Measurements from ENCODE around the gene PLD2. TPM values are rescaled to one million over a fixed set of nuclear protein-coding genes. Genes with fewer than 3 reads are reported as not detected.

The PLD2 gene
- total RNA-seq, 3 donors from 2014 or later, result 17.1 to 40.6 (median 30.3) TPM

DNA sequence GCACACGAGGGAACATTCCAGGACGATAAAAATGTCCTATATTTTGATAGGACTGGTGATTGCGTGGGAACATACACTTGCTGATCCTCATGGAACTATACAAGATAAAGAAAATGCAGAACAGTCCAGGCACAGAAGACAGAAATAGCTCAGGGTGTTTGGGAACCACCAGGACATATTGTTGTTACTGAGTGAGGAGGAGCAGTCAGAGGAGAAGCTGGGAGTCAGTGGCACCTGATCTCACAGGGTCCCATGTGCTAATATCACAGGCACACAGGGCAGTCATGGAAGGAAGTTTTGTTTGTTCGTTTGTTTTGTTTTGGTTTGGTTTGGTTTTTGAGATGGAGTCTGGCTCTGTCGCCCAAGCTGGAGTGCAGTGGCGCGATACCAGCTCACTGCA is 5.7 kb downstream of the PLD2 start:
- DNase-seq (ENCODE audit: low spot score in 2 of 2), result no peak
- Histone ChIP-seq H3K27ac (no peak overlapping the region), H3K9me3 (no peaks in the 10 kb centered on the region), H3K4me1 (peaks cover 4 to 9% of the 10 kb centered on the region in 2 donors), H3K36me3 (no peaks in the 10 kb centered on the region), H3K27me3 (no peaks in the 10 kb centered on the region), H3K4me3 (no peak overlapping the region)
- intact Hi-C loops (cut with DNase I; ENCODE audit: low total_unique reads), result no loop called here
- TF ChIP-seq, protein P1, sequence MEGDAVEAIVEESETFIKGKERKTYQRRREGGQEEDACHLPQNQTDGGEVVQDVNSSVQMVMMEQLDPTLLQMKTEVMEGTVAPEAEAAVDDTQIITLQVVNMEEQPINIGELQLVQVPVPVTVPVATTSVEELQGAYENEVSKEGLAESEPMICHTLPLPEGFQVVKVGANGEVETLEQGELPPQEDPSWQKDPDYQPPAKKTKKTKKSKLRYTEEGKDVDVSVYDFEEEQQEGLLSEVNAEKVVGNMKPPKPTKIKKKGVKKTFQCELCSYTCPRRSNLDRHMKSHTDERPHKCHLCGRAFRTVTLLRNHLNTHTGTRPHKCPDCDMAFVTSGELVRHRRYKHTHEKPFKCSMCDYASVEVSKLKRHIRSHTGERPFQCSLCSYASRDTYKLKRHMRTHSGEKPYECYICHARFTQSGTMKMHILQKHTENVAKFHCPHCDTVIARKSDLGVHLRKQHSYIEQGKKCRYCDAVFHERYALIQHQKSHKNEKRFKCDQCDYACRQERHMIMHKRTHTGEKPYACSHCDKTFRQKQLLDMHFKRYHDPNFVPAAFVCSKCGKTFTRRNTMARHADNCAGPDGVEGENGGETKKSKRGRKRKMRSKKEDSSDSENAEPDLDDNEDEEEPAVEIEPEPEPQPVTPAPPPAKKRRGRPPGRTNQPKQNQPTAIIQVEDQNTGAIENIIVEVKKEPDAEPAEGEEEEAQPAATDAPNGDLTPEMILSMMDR (IDR thresholded peaks at IDR 0.05), result no peak
- TF ChIP-seq POLR2AphosphoS5 (IDR thresholded peaks at IDR 0.05), result no peak
- no peak for TF ChIP-seq POLR2A (IDR thresholded peaks at IDR 0.05)

- peaks cover 4% of the 10 kb centered on the region for H3K36me3 ChIP-seq
- no peaks in the 10 kb centered on the region for H3K27me3 ChIP-seq
- no peak overlapping the region for H3K4me3 ChIP-seq
- DNase-seq (ENCODE audit: low spot score in 2 of 2), result no peak
- no peak overlapping the region for H3K27ac ChIP-seq
- TF ChIP-seq POLR2A (IDR thresholded peaks at IDR 0.05), result no peak
- TF ChIP-seq, protein P1 (IDR thresholded peaks at IDR 0.05), result no peak
- TF ChIP-seq POLR2AphosphoS5 (IDR thresholded peaks at IDR 0.05), result no peak
- H3K4me1 ChIP-seq, result no peaks in the 10 kb centered on the region
- intact Hi-C loops (cut with DNase I; ENCODE audit: low total_unique reads), result no loop called here
- H3K9me3 ChIP-seq, result no peaks in the 10 kb centered on the region
Measured at GRCh38 chr17:4815043-4815675, 8.2 kb downstream of the PLD2 start.

GRCh38 chr17:4816826-4817225 is 9.9 kb downstream of the PLD2 start:
- Histone ChIP-seq H3K36me3 (peaks cover 4% of the 10 kb centered on the region), H3K27me3 (no peaks in the 10 kb centered on the region), H3K27ac (no peak overlapping the region), H3K9me3 (no peaks in the 10 kb centered on the region), H3K4me3 (no peak overlapping the region), H3K4me1 (no peaks in the 10 kb centered on the region)
- intact Hi-C loops (cut with DNase I; ENCODE audit: low total_unique reads), result no loop called here
- no peak for DNase-seq (ENCODE audit: low spot score in 2 of 2)
- TF ChIP-seq POLR2A (IDR thresholded peaks at IDR 0.05) (no peak), POLR2AphosphoS5 (IDR thresholded peaks at IDR 0.05) (no peak)
- TF ChIP-seq, protein P1 (IDR thresholded peaks at IDR 0.05), result no peak

- TF ChIP-seq POLR2AphosphoS5 (IDR thresholded peaks at IDR 0.05), result no peak
- TF ChIP-seq, protein P1 (IDR thresholded peaks at IDR 0.05), result no peak
- no peak for TF ChIP-seq POLR2A (IDR thresholded peaks at IDR 0.05)
- H3K27ac ChIP-seq, result no peak overlapping the region
- no peak for DNase-seq (ENCODE audit: low spot score in 2 of 2)
- no peaks in the 10 kb centered on the region for H3K27me3 ChIP-seq
- H3K4me1 ChIP-seq, result no peaks in the 10 kb centered on the region
- no peaks in the 10 kb centered on the region for H3K9me3 ChIP-seq
- H3K36me3 ChIP-seq, result peaks cover 4% of the 10 kb centered on the region
- intact Hi-C loops (cut with DNase I; ENCODE audit: low total_unique reads), result no loop called here
- no peak overlapping the region for H3K4me3 ChIP-seq
Measured at GRCh38 chr17:4818276-4818675, 11.3 kb downstream of the PLD2 start.

DNA sequence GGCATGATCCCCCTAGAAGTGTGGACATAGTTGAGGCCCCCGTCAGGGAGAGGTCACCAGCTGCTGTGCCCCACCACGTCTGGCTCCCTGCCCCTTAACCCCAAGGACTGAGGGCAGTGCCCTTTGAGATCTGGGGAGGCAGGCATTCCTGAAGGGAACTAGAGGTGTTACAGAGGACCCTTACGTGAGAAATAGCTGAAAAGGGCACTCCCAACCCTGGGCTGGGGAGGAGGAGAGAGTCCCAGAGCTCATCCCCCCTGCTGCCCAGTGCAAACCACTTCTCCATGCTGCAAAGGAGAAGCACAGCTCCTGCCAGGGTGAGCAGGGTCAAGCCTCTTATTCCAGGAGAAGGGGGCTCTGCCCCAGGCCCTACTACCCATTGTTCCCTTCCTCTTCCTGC is 15.9 kb downstream of the PLD2 start:
- H3K4me3 ChIP-seq, result no peak overlapping the region
- H3K4me1 ChIP-seq, result no peaks in the 10 kb centered on the region
- H3K27ac ChIP-seq, result no peak overlapping the region
- H3K9me3 ChIP-seq, result no peaks in the 10 kb centered on the region
- no peak for DNase-seq (ENCODE audit: low spot score in 2 of 2)
- H3K27me3 ChIP-seq, result no peaks in the 10 kb centered on the region
- no peak for TF ChIP-seq POLR2A (IDR thresholded peaks at IDR 0.05)
- TF ChIP-seq, protein P1 (IDR thresholded peaks at IDR 0.05), result no peak
- no peak for TF ChIP-seq POLR2AphosphoS5 (IDR thresholded peaks at IDR 0.05)
- intact Hi-C loops (cut with DNase I; ENCODE audit: low total_unique reads), result no loop called here
- H3K36me3 ChIP-seq, result peaks cover 4% of the 10 kb centered on the region
